ENCODE measurements around the gene PPP5C.

DNA sequence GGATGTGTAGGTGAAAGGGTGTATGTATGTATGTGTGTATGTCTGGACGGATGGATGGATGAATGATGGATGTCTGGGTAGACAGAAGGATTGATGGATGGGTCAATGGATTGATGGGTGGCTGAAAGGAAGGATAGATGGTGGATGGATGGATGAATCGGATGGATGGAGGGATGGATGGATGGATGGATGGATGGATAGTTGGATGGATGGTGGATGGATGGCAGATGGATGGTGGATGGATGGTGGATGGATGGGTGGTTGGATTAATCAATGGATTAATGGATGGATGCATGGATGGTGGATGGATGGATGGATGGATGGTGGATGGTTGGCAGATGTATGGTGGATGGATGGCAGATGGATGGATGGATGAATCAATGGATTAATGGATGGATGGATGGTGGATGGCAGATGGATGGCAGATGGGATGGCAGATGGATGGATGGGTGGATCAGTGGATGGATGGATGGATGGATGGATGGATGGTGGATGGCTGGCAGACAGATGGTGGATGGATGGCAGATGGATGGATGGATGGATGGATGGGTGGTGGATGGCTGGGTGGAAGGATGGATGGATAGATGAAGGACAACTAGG, 16.5 kb upstream of the PPP5C start:
- TF ChIP-seq, protein P1, sequence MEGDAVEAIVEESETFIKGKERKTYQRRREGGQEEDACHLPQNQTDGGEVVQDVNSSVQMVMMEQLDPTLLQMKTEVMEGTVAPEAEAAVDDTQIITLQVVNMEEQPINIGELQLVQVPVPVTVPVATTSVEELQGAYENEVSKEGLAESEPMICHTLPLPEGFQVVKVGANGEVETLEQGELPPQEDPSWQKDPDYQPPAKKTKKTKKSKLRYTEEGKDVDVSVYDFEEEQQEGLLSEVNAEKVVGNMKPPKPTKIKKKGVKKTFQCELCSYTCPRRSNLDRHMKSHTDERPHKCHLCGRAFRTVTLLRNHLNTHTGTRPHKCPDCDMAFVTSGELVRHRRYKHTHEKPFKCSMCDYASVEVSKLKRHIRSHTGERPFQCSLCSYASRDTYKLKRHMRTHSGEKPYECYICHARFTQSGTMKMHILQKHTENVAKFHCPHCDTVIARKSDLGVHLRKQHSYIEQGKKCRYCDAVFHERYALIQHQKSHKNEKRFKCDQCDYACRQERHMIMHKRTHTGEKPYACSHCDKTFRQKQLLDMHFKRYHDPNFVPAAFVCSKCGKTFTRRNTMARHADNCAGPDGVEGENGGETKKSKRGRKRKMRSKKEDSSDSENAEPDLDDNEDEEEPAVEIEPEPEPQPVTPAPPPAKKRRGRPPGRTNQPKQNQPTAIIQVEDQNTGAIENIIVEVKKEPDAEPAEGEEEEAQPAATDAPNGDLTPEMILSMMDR (IDR thresholded peaks at IDR 0.05): no peak
- TF ChIP-seq POLR2A (IDR thresholded peaks at IDR 0.05): no peak
